DMS53 treated with DMSO at 0.1 percent for 48 hours (cell line): ENCODE data around the gene TMEM119.
"Not testable (repeated sequence)": the region's sequence is repeated elsewhere in the genome, so short reads cannot be mapped to it uniquely, and the experiment has no call there.

Source experiments
- DNase-seq: peaks from one replicate; lab custom pipeline; 2025; ENCODE audit not compliant: unreplicated experiment; lab: John Stamatoyannopoulos, UW

Gene TMEM119

GRCh38 chr12:108567406-108568337 is 30.2 kb downstream of the TMEM119 start:
- no peak for DNase-seq

- DNase-seq, result no peak
Measured at GRCh38 chr12:108566452-108566851, 31.4 kb downstream of the TMEM119 start.

GRCh38 chr12:108565976-108566375 is 31.9 kb downstream of the TMEM119 start:
- DNase-seq, result peak; percentile 95

- DNase-seq, result no peak
Measured at GRCh38 chr12:108565146-108565545, 32.7 kb downstream of the TMEM119 start.

- DNase-seq, result no peak
Measured at GRCh38 chr12:108564724-108565123, 33.2 kb downstream of the TMEM119 start.

- DNase-seq, result no peak
Measured at GRCh38 chr12:108563804-108564151, 34.1 kb downstream of the TMEM119 start.

GRCh38 chr12:108563136-108563803 is 34.6 kb downstream of the TMEM119 start:
- DNase-seq, result peak; percentile 90

- peak; percentile 97 for DNase-seq
Measured at GRCh38 chr12:108562348-108563135, 35.3 kb downstream of the TMEM119 start, which contains the start of gene ISCU. TSS of gene ISCU (plus strand) at chr12:108562596. CDS start at chr12:108562623, 27 bp downstream.

- DNase-seq, result peak; percentile 86
Measured at GRCh38 chr12:108561852-108562347, 36.0 kb downstream of the TMEM119 start.

GRCh38 chr12:108560752-108561719 is 36.8 kb downstream of the TMEM119 start, which contains the start of gene SART3:
TSS of gene SART3 (minus strand) at chr12:108561173. CDS start at chr12:108561154, 19 bp downstream.
- DNase-seq, result peak; percentile 97

- DNase-seq, result no peak
Measured at GRCh38 chr12:108560321-108560721, 37.6 kb downstream of the TMEM119 start.

GRCh38 chr12:108559748-108560147 is 38.1 kb downstream of the TMEM119 start:
- DNase-seq, result no peak

GRCh38 chr12:108559007-108559655 is 38.8 kb downstream of the TMEM119 start:
- no peak for DNase-seq

GRCh38 chr12:108555383-108555782 is 42.5 kb downstream of the TMEM119 start:
- DNase-seq, result not testable (repeated sequence)

- no peak for DNase-seq
Measured at GRCh38 chr12:108553799-108554198, 44.1 kb downstream of the TMEM119 start.

GRCh38 chr12:108551535-108551934 is 46.3 kb downstream of the TMEM119 start:
- DNase-seq, result no peak

GRCh38 chr12:108548954-108549521 is 48.8 kb downstream of the TMEM119 start:
- DNase-seq, result no peak

GRCh38 chr12:108547686-108548085 is 50.2 kb downstream of the TMEM119 start:
- no peak for DNase-seq

- DNase-seq, result no peak
Measured at GRCh38 chr12:108543652-108544051, 54.2 kb downstream of the TMEM119 start.
